Inflammatory macrophage treated with lipopolysaccharide for 4 hours (primary cell): ENCODE data around the gene TLR5.

Source experiments
- DNase-seq: peaks from one replicate; pipeline ENCODE4 v3.0.0-alpha.2; 2020

The TLR5 gene

GRCh38 chr1:223147409-223147808 lies 4.4 kb upstream of the TLR5 start:
- DNase-seq = no peak

GRCh38 chr1:223146745-223147144 lies 3.7 kb upstream of the TLR5 start:
- no peak for DNase-seq

- DNase-seq = no peak
Measured at GRCh38 chr1:223144914-223145313, 1.9 kb upstream of the TLR5 start.

- DNase-seq = no peak
Measured at GRCh38 chr1:223144431-223144830, 1.4 kb upstream of the TLR5 start.

- no peak for DNase-seq
Measured at GRCh38 chr1:223143537-223144248, 645 bp upstream of the TLR5 start.

GRCh38 chr1:223142269-223142668 lies 779 bp downstream of the TLR5 start:
- no peak for DNase-seq

GRCh38 chr1:223140611-223141405 lies 2.2 kb downstream of the TLR5 start:
- no peak for DNase-seq

- DNase-seq = peak; percentile 82
Measured at GRCh38 chr1:223137455-223138085, 5.5 kb downstream of the TLR5 start.

- DNase-seq = no peak
Measured at GRCh38 chr1:223136086-223136485, 7.0 kb downstream of the TLR5 start.

- no peak for DNase-seq
Measured at GRCh38 chr1:223135176-223135942, 7.7 kb downstream of the TLR5 start.

GRCh38 chr1:223133824-223134435 lies 9.1 kb downstream of the TLR5 start:
- DNase-seq = peak; percentile 87

- no peak for DNase-seq
Measured at GRCh38 chr1:223133306-223133823, 9.7 kb downstream of the TLR5 start.

GRCh38 chr1:223129229-223129901 lies 13.7 kb downstream of the TLR5 start:
- peak; percentile 49 for DNase-seq

- no peak for DNase-seq
Measured at GRCh38 chr1:223126741-223127140, 16.3 kb downstream of the TLR5 start.

- DNase-seq = peak; percentile 53
Measured at GRCh38 chr1:223125766-223126165, 17.3 kb downstream of the TLR5 start.

GRCh38 chr1:223123011-223123610 lies 19.9 kb downstream of the TLR5 start:
- DNase-seq = no peak

- no peak for DNase-seq
Measured at GRCh38 chr1:223118418-223118817, 24.6 kb downstream of the TLR5 start.

GRCh38 chr1:223116950-223117349 lies 26.1 kb downstream of the TLR5 start:
- no peak for DNase-seq

GRCh38 chr1:223114871-223115270 lies 28.2 kb downstream of the TLR5 start:
- no peak for DNase-seq

GRCh38 chr1:223110952-223111351 lies 32.1 kb downstream of the TLR5 start:
- peak; percentile 73 for DNase-seq

GRCh38 chr1:223109581-223110026 lies 33.4 kb downstream of the TLR5 start:
- no peak for DNase-seq
